HG02884 (cell line): ENCODE results near the gene KRT80.

ENCODE experiments used
- ATAC-seq: cut with Tn5 transposase; IDR thresholded peaks from one replicate; pipeline ENCODE4 v1.9.1; 2021; ENCODE audit warnings: mild to moderate bottlenecking, moderate library complexity; ENCODE audit not compliant: unreplicated experiment

Gene KRT80

GRCh38 chr12:52211716-52212585 is 20.1 kb upstream of the KRT80 start:
- ATAC-seq, result no peak

GRCh38 chr12:52210925-52211650 is 19.3 kb upstream of the KRT80 start:
- ATAC-seq, result no peak

- ATAC-seq, result no peak
Measured at GRCh38 chr12:52210186-52210924, 18.5 kb upstream of the KRT80 start.

- no peak for ATAC-seq
Measured at GRCh38 chr12:52209321-52209720, 17.5 kb upstream of the KRT80 start.

- no peak for ATAC-seq
Measured at GRCh38 chr12:52208424-52209165, 16.8 kb upstream of the KRT80 start.

GRCh38 chr12:52207895-52208294 is 16.1 kb upstream of the KRT80 start:
- no peak for ATAC-seq

- ATAC-seq, result no peak
Measured at GRCh38 chr12:52207106-52207505, 15.3 kb upstream of the KRT80 start.

GRCh38 chr12:52206304-52207040 is 14.7 kb upstream of the KRT80 start:
- no peak for ATAC-seq

GRCh38 chr12:52205612-52206303 is 13.9 kb upstream of the KRT80 start:
- no peak for ATAC-seq

GRCh38 chr12:52204931-52205505 is 13.2 kb upstream of the KRT80 start:
- no peak for ATAC-seq

- no peak for ATAC-seq
Measured at GRCh38 chr12:52204095-52204930, 12.5 kb upstream of the KRT80 start.

- no peak for ATAC-seq
Measured at GRCh38 chr12:52203079-52203921, 11.5 kb upstream of the KRT80 start.

- ATAC-seq, result no peak
Measured at GRCh38 chr12:52202361-52203078, 10.7 kb upstream of the KRT80 start.

- ATAC-seq, result no peak
Measured at GRCh38 chr12:52201451-52201839, 9.6 kb upstream of the KRT80 start.

GRCh38 chr12:52200781-52201450 is 9.1 kb upstream of the KRT80 start:
- ATAC-seq, result no peak

GRCh38 chr12:52200086-52200780 is 8.4 kb upstream of the KRT80 start:
- ATAC-seq, result no peak
